ENCODE results near the gene USHBP1. TPM values are rescaled to one million over a fixed set of nuclear protein-coding genes. Genes with fewer than 3 reads are reported as not detected.

USHBP1 gene
- total and polyA plus RNA-seq, 2 of the 13 experiments (the other 11 are each of a cell fraction or from before 2014, with no cell fraction given): 0.15 to 1.5 TPM

- 94% methylated on average over 13 of the region's 46 CpGs for WGBS (ENCODE audit: low lambda C conversion rate)
- no peak overlapping the region for H3K4me2 ChIP-seq (ENCODE audit: low read depth, low read length)
- H3K79me2 ChIP-seq (ENCODE audit: insufficient read depth, low read length): no peaks in the 10 kb centered on the region
- intact Hi-C loops (cut with micrococcal nuclease; ENCODE audit: unreplicated experiment): no loop called here
- peak; percentile 80 for ATAC-seq
- H4K20me1 ChIP-seq (ENCODE audit: insufficient read depth, low read length): no peaks in the 10 kb centered on the region
- no peak overlapping the region for H3K9ac ChIP-seq (ENCODE audit: insufficient read depth, low read depth, low read length)
- no peak overlapping the region for H2AFZ ChIP-seq (ENCODE audit: low read length)
- no peak overlapping the region for H3K4me3 ChIP-seq (replicated peaks in 1 of 3; ENCODE audit: insufficient read depth in 1 of 3, low read depth in 2 of 3, low read length in 3 of 3)
- no TSS peak for BruUV-seq (replicated peaks)
- peak; percentile 15 for FAIRE-seq
- peak; percentile 51 for DNase-seq (ENCODE audit: low spot score)
- no peak overlapping the region for H3K27ac ChIP-seq (ENCODE audit: extremely low read length, insufficient read depth, low read length)
- no peaks in the 10 kb centered on the region for H3K36me3 ChIP-seq (replicated peaks in 1 of 2; ENCODE audit: control insufficient read depth in 1 of 2, insufficient read depth in 2 of 2, low read length in 2 of 2)
- POLR2A ChIA-PET: interaction anchor here (0.6 kb wide), 1 partner anchor 89 kb away, joined by 3 read pairs; no protein-coding TSS in a partner anchor
- H3K9me3 ChIP-seq (ENCODE audit: low read length): no peaks in the 10 kb centered on the region
- CTCF ChIA-PET (ENCODE audit: low intra/inter-chr PET ratio, low total read pairs): interaction anchor here (0.6 to 1.0 kb wide), 2 partner anchors 13 to 92 kb away, joined by 3 to 4 read pairs; partner anchors contain the start of gene MRPL34
- H3K4me1 ChIP-seq (ENCODE audit: insufficient read depth, low read length): no peaks in the 10 kb centered on the region
- no peaks in the 10 kb centered on the region for H3K27me3 ChIP-seq (ENCODE audit: control insufficient read depth in 1 of 2, insufficient read depth in 2 of 2, low read length in 2 of 2)
- in situ Hi-C loops (cut with HindIII; ENCODE audit: extremely low pct_ligation_motif_present, low pct_unique_long_range_greater_than_20kb): no loop called here
- peak; percentile 20; the same call in 1 of the 2 replicates for TF ChIP-seq ZNF687 (CRISPR knock-in tag; IDR thresholded peaks at IDR 0.05)
- no peak for TF ChIP-seq ZBTB34 (CRISPR knock-in tag; IDR thresholded peaks at IDR 0.05)
- TF ChIP-seq ZKSCAN8 (CRISPR knock-in tag; IDR thresholded peaks at IDR 0.05; ENCODE audit: borderline replicate concordance): peak; percentile 100
- TF ChIP-seq PRMT3 (CRISPR knock-in tag; IDR thresholded peaks at IDR 0.05; ENCODE audit: borderline replicate concordance, low read depth): no peak
- no peak for TF ChIP-seq HOXA5 (CRISPR knock-in tag; IDR thresholded peaks at IDR 0.05)
- no peak for TF ChIP-seq ZFP41 (CRISPR knock-in tag; IDR thresholded peaks at IDR 0.05; ENCODE audit: borderline replicate concordance)
- peak; percentile 71 for TF ChIP-seq CTCF (CRISPR knock-in tag; IDR thresholded peaks at IDR 0.05)
- no peak for TF ChIP-seq ZNF335 (CRISPR knock-in tag; IDR thresholded peaks at IDR 0.05)
- TF ChIP-seq ZHX1 (CRISPR knock-in tag; IDR thresholded peaks at IDR 0.05; ENCODE audit: low read depth): no peak
- peak; percentile 58 for TF ChIP-seq SMC3 (IDR thresholded peaks at IDR 0.05; ENCODE audit: low read length)
These were observed 27.9 kb upstream of the USHBP1 start for GRCh38 chr19:17292301-17293074.

Data from HepG2 (cell line).